Measurements from ENCODE around the gene EZR.

EZR gene

DNA sequence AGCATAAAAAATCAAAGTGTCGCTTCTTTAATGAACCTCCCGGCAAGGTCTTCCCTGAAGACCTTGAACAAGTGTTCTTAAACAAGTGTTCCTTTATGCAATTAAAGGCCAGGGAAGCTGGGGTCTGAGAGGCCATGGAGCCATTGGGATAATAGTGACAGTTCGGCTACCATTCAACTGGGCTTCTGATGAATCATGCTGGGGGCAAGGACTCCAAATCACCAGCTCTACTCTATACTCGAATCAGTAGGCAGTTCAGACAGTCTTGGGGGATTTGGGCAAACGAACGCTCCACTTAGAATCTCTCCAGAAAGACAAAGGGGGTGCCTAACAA lies 34.7 kb upstream of the EZR start:
- Histone ChIP-seq H3K9me3 (ENCODE audit: control insufficient read depth, low read length) (no peaks in the 10 kb centered on the region), H3K4me1 (ENCODE audit: control insufficient read depth, insufficient read depth, low read length, poor library complexity, severe bottlenecking) (peaks cover 54% of the 10 kb centered on the region), H3K4me3 (ENCODE audit: insufficient read depth, low read depth, low read length, poor library complexity, severe bottlenecking) (peak overlapping the region; percentile 43), H3K36me3 (ENCODE audit: control insufficient read depth, insufficient read depth, low read length) (no peaks in the 10 kb centered on the region), H3K27me3 (replicated peaks; ENCODE audit: control insufficient read depth, insufficient read depth, low read length, poor library complexity, severe bottlenecking) (no peaks in the 10 kb centered on the region), H3K27ac (ENCODE audit: insufficient read depth, low read length, poor library complexity, severe bottlenecking) (peak overlapping the region; percentile 93)
- DNase-seq, result no peak

DNA sequence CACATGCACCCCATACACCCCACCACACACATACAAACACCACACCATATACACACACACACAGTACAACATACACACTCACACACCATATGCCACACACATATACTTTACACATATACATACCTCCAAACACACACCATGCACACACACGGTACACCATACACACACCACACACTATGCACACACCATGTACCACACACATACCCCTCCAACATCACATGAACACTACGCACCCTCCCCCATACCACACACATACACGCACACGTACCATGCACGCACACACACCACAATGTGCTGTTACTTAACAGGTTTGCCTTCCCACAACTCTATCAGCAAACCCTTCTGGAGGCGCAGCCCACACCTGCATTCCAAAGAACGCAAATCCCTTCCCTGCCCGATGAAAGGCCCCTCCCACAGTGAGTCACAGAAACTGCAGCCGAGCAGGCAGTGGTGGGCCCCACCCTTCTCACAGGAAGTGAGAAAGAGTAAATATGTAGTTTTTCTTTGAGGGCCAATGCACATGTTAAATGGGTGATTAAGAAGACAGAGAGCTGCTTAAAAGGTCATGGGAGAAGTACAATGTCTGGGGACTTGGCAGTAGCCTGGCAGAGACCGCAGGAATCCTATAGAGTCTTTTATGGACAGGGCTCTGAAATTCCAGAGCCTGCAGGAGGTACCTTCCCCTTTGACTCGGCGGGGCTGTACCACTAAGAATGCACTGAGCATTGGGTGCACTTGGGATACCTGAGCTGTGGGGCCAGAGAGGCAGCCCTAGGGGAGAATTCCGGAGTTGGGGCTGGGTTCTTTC lies 34.1 kb upstream of the EZR start:
- peak overlapping the region; percentile 43 for H3K4me3 ChIP-seq (ENCODE audit: insufficient read depth, low read depth, low read length, poor library complexity, severe bottlenecking)
- H3K27me3 ChIP-seq (replicated peaks; ENCODE audit: control insufficient read depth, insufficient read depth, low read length, poor library complexity, severe bottlenecking), result no peaks in the 10 kb centered on the region
- H3K27ac ChIP-seq (ENCODE audit: insufficient read depth, low read length, poor library complexity, severe bottlenecking), result peak overlapping the region; percentile 93
- peak; percentile 81 to 88 (median 81) for DNase-seq
- H3K36me3 ChIP-seq (ENCODE audit: control insufficient read depth, insufficient read depth, low read length), result no peaks in the 10 kb centered on the region
- no peaks in the 10 kb centered on the region for H3K9me3 ChIP-seq (ENCODE audit: control insufficient read depth, low read length)
- H3K4me1 ChIP-seq (ENCODE audit: control insufficient read depth, insufficient read depth, low read length, poor library complexity, severe bottlenecking), result peaks cover 54% of the 10 kb centered on the region

DNA sequence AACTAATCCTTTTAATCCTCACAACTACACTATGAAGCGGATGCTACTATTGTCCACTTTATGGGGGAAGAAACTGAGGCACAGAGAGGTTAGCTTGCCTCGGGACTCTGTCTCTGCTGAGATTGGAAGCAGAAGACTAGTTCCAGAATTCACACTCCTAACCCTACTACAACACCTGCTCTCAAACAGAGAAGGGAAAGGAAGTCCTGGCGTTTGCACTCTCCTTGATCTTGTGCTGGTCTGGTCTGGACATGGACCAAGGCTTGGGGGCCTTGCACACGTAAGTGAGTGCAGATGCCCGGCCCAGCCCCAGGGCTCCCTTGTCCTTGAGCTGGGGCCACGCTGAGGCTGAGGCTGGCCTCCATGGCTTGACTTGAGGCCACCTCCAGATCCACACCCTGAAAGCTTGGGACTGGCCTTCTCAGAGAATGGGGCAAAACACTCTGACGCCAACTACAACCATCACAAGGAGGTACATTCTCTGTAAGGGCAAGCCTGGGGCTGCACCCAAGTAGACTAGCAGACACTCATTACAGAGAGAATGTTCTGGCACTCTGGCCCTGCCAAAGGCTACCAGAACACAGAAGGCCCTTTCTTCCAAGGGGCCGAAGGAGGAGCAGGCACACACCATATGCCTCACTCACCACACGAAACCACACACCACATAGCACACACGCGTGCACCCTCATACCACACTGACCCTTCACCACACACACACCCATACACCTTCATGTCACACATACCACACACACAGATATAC lies 33.3 kb upstream of the EZR start:
- Histone ChIP-seq H3K4me3 (ENCODE audit: insufficient read depth, low read depth, low read length, poor library complexity, severe bottlenecking) (peak overlapping the region; percentile 43), H3K27me3 (replicated peaks; ENCODE audit: control insufficient read depth, insufficient read depth, low read length, poor library complexity, severe bottlenecking) (no peaks in the 10 kb centered on the region), H3K27ac (ENCODE audit: insufficient read depth, low read length, poor library complexity, severe bottlenecking) (peak overlapping the region; percentile 93), H3K4me1 (ENCODE audit: control insufficient read depth, insufficient read depth, low read length, poor library complexity, severe bottlenecking) (peaks cover 54% of the 10 kb centered on the region), H3K9me3 (ENCODE audit: control insufficient read depth, low read length) (no peaks in the 10 kb centered on the region), H3K36me3 (ENCODE audit: control insufficient read depth, insufficient read depth, low read length) (no peaks in the 10 kb centered on the region)
- DNase-seq, result no peak

DNA sequence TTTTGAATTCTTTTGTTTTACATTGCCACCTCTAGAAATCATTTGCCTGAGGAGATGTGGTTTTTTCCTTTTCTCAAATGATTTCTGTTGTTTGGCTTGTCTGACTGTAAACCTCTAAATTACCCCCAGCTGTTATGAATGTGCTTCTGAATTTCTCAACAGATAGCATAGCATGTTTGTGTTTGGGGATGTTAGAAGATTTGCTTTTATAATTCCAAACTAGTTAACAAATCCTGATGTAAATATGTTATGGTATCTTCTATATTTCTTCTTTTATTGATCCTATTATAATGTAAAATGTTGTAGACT lies 31.6 kb upstream of the EZR start:
- H3K27me3 ChIP-seq (replicated peaks; ENCODE audit: control insufficient read depth, insufficient read depth, low read length, poor library complexity, severe bottlenecking), result no peaks in the 10 kb centered on the region
- DNase-seq, result no peak
- no peaks in the 10 kb centered on the region for H3K36me3 ChIP-seq (ENCODE audit: control insufficient read depth, insufficient read depth, low read length)
- peaks cover 54% of the 10 kb centered on the region for H3K4me1 ChIP-seq (ENCODE audit: control insufficient read depth, insufficient read depth, low read length, poor library complexity, severe bottlenecking)
- peak overlapping the region; percentile 94 for H3K27ac ChIP-seq (ENCODE audit: insufficient read depth, low read length, poor library complexity, severe bottlenecking)
- no peaks in the 10 kb centered on the region for H3K9me3 ChIP-seq (ENCODE audit: control insufficient read depth, low read length)
- no peak overlapping the region for H3K4me3 ChIP-seq (ENCODE audit: insufficient read depth, low read depth, low read length, poor library complexity, severe bottlenecking)

DNA sequence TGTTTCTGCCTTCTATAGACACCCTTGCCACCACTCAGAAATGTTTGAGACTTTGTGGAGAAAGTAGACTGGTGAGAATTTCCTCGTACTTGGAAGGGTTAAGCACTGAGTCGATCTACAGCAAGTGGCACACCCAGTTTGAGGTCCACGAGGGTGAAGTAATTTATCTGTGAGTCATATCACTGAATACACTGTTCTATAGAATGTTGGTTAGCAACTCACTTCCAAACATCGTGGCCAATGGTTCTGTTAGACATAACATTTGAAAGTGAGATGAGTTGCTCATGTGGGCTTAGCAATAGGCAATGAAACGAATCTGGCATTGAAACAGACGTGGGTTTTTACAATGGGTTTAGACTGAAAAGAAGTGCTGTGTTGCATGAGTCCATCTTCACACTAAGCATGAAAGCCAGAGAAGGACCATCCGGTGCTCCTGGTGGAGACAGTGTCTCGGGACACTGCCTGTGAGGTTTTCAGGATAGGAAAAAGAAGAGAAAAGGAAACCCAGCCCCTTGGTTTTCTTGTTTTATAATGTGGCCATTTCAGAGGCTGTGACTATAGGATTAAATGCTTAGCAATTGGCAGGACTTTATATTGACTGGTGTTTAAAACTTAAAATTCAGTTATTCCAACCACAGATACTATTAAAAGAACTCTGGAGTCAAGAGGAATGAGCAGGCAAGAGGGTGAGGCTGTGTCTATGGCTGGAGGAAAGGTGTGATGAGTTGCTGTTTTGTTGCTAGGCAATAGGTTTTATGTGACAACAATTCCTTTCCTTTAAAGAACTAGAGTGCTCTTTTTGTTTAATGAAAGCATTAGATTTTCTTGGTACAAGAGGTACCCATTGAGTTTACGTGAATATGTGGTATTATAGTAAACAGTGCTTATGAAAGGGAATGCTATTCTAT lies 31.0 kb upstream of the EZR start:
- H3K4me3 ChIP-seq (ENCODE audit: insufficient read depth, low read depth, low read length, poor library complexity, severe bottlenecking), result no peak overlapping the region
- no peaks in the 10 kb centered on the region for H3K9me3 ChIP-seq (ENCODE audit: control insufficient read depth, low read length)
- H3K4me1 ChIP-seq (ENCODE audit: control insufficient read depth, insufficient read depth, low read length, poor library complexity, severe bottlenecking), result peaks cover 54% of the 10 kb centered on the region
- H3K36me3 ChIP-seq (ENCODE audit: control insufficient read depth, insufficient read depth, low read length), result no peaks in the 10 kb centered on the region
- DNase-seq, result peak; percentile 41 to 56 (median 51)
- H3K27ac ChIP-seq (ENCODE audit: insufficient read depth, low read length, poor library complexity, severe bottlenecking), result peak overlapping the region; percentile 94
- no peaks in the 10 kb centered on the region for H3K27me3 ChIP-seq (replicated peaks; ENCODE audit: control insufficient read depth, insufficient read depth, low read length, poor library complexity, severe bottlenecking)

DNA sequence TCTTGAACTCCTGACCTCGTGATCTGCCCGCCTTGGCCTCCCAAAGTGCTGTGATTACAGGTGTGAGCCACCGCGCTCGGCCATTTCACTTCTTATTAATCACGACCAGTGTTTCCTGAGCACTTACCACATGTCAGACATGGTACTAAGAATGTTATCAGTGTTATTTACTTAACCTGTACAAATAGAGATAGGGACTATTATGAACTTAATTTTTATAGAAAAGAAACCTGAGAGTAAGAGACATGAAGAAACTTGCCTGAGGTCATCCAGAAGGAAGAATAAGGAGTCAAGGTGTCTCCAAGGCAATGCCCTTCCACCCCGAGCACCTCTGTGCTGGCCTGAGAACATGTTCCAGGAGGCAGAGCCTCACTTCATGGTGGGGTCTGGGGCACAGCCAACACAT lies 29.3 kb upstream of the EZR start:
- Histone ChIP-seq H3K27ac (ENCODE audit: insufficient read depth, low read length, poor library complexity, severe bottlenecking) (no peak overlapping the region), H3K4me3 (ENCODE audit: insufficient read depth, low read depth, low read length, poor library complexity, severe bottlenecking) (no peak overlapping the region), H3K36me3 (ENCODE audit: control insufficient read depth, insufficient read depth, low read length) (no peaks in the 10 kb centered on the region), H3K27me3 (replicated peaks; ENCODE audit: control insufficient read depth, insufficient read depth, low read length, poor library complexity, severe bottlenecking) (no peaks in the 10 kb centered on the region), H3K4me1 (ENCODE audit: control insufficient read depth, insufficient read depth, low read length, poor library complexity, severe bottlenecking) (peaks cover 37% of the 10 kb centered on the region), H3K9me3 (ENCODE audit: control insufficient read depth, low read length) (no peaks in the 10 kb centered on the region)
- DNase-seq, result no peak

DNA sequence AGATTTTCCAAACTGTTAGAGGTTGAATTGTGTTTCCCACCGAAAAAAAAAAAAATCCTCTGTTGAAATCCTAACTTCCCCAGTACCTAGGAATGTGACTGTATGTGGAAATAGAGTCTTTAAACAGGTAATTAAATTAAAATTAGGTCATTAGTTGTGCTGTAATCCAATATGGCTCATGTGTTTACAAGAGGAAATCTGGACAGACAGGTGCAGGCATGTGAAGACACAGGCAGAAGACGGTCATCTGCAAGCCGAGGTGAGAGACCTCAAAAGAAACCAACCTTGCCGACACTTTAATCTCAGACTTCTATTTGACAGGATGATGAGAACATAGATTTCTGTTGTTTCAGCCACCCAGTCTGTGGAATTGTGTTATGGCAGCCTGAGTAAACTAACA lies 28.6 kb upstream of the EZR start:
- Histone ChIP-seq H3K27ac (ENCODE audit: insufficient read depth, low read length, poor library complexity, severe bottlenecking) (no peak overlapping the region), H3K4me1 (ENCODE audit: control insufficient read depth, insufficient read depth, low read length, poor library complexity, severe bottlenecking) (peaks cover 32% of the 10 kb centered on the region)
- DNase-seq, result no peak

DNA sequence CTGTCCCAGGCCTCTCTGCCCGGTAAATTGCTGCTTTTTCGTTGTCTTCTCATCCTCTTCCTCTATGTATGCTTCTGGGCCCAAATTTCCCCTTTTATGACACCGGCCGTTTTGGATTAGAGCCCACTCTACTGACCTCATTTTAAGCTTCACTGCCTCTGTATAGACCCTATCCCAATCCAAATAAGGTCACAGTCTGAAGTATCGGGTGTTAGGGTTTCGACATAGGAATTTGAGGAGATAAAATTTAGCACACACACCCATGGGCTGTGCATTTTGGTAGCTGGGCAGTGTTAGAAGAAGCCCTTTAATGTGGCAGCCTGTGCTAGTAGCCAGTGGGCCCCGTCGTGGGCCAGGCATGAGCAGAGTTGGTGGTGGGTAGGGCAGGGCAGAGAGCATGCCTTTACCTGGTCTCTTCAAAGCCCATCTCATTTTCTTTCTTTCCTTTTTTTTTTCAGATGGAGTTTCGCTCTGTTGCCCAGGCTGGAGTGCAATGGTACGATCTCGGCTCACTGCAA lies 27.9 kb upstream of the EZR start:
- H3K9me3 ChIP-seq (ENCODE audit: control insufficient read depth, low read length), result no peaks in the 10 kb centered on the region
- H3K36me3 ChIP-seq (ENCODE audit: control insufficient read depth, insufficient read depth, low read length), result no peaks in the 10 kb centered on the region
- no peak overlapping the region for H3K4me3 ChIP-seq (ENCODE audit: insufficient read depth, low read depth, low read length, poor library complexity, severe bottlenecking)
- H3K27me3 ChIP-seq (replicated peaks; ENCODE audit: control insufficient read depth, insufficient read depth, low read length, poor library complexity, severe bottlenecking), result no peaks in the 10 kb centered on the region
- DNase-seq, result no peak
- H3K27ac ChIP-seq (ENCODE audit: insufficient read depth, low read length, poor library complexity, severe bottlenecking), result no peak overlapping the region
- H3K4me1 ChIP-seq (ENCODE audit: control insufficient read depth, insufficient read depth, low read length, poor library complexity, severe bottlenecking), result peaks cover 24% of the 10 kb centered on the region

More for the DNA sequence above, 28.6 kb upstream of the EZR start:
- no peak overlapping the region for H3K4me3 ChIP-seq (ENCODE audit: insufficient read depth, low read depth, low read length, poor library complexity, severe bottlenecking)
- no peaks in the 10 kb centered on the region for H3K36me3 ChIP-seq (ENCODE audit: control insufficient read depth, insufficient read depth, low read length)
- H3K27me3 ChIP-seq (replicated peaks; ENCODE audit: control insufficient read depth, insufficient read depth, low read length, poor library complexity, severe bottlenecking), result no peaks in the 10 kb centered on the region
- H3K9me3 ChIP-seq (ENCODE audit: control insufficient read depth, low read length), result no peaks in the 10 kb centered on the region

DNA sequence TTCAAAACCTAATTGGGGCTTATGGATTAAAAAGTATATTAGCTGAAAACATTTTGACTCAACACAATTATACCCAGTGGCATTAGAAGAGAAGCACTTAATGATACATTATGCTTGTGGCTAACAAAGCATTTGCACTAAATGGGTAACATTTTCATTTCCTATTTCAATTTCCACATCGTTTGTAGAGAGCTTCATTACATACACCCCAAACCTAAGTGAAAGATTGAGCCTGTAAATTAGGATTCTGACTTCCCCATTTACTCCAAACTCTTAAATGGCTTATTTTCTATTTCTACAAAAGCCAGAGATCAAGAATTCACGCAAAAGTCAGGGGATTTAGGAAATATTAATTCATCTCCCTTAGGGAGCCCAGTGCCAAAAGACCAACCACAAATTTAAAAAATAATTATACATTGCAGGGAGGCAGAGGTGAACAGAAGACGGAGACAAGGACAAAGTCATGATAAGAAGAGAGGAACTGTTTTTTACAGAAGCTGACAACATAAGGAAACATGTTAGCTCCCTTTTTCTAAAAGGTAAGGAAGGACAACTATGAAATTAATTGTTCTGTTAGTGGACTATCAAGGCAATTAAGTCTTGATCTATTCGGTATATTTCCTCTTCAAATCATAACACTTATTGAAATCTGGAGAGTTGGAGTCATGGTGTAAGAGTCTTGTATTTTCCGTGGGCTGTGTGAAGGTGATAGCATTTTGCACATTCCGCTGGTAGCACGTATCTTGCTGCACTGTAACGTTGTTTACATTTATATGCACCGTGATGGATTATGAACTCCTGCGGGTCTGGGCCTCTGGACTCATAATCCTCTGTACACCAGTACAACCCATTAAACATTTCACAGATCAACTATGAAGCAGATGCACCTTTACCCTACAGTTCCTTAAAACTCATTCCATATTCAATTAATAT lies 24.8 kb upstream of the EZR start:
- no peaks in the 10 kb centered on the region for H3K4me1 ChIP-seq (ENCODE audit: control insufficient read depth, insufficient read depth, low read length, poor library complexity, severe bottlenecking)
- H3K27me3 ChIP-seq (replicated peaks; ENCODE audit: control insufficient read depth, insufficient read depth, low read length, poor library complexity, severe bottlenecking), result no peaks in the 10 kb centered on the region
- H3K9me3 ChIP-seq (ENCODE audit: control insufficient read depth, low read length), result no peaks in the 10 kb centered on the region
- no peak overlapping the region for H3K4me3 ChIP-seq (ENCODE audit: insufficient read depth, low read depth, low read length, poor library complexity, severe bottlenecking)
- no peak overlapping the region for H3K27ac ChIP-seq (ENCODE audit: insufficient read depth, low read length, poor library complexity, severe bottlenecking)
- no peaks in the 10 kb centered on the region for H3K36me3 ChIP-seq (ENCODE audit: control insufficient read depth, insufficient read depth, low read length)
- DNase-seq, result no peak
